ENCODE results near the gene TINAGL1.
A peak's percentile ranks its signal among the peaks of the same experiment; 100 is the strongest.

The TINAGL1 gene

DNA sequence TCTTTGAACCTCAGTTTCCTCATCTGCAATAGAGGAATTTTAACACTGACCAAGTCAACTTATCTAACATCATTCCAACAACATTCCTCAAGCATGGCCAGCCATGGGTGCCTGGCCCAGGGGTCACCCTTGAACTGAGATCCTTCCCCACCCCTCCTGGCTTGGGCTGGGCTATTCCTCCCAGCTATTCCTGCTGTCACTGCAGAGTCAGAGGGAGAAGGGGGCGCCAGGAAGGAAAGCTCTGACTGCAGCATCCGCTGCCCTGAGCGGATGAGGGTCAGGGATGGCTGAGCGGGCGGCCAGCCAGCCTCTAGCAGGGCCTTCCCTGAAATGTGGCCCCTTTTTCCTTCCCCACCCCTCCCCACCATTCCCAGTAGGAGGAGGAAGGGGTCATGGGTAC, 3.1 kb downstream of the TINAGL1 start:
- peaks cover 4% of the 10 kb centered on the region for H3K36me3 ChIP-seq (replicated peaks)
- in situ Hi-C loops (cut with HindIII; ENCODE audit: low pct_ligation_motif_present, low sequenced_read_pairs), result no loop called here
- DNase-seq, result no peak
- H3K27ac ChIP-seq, result peak overlapping the region; percentile 26
- H3K4me3 ChIP-seq (ENCODE audit: low read depth, low read length), result no peak overlapping the region
- TF ChIP-seq, protein P1, sequence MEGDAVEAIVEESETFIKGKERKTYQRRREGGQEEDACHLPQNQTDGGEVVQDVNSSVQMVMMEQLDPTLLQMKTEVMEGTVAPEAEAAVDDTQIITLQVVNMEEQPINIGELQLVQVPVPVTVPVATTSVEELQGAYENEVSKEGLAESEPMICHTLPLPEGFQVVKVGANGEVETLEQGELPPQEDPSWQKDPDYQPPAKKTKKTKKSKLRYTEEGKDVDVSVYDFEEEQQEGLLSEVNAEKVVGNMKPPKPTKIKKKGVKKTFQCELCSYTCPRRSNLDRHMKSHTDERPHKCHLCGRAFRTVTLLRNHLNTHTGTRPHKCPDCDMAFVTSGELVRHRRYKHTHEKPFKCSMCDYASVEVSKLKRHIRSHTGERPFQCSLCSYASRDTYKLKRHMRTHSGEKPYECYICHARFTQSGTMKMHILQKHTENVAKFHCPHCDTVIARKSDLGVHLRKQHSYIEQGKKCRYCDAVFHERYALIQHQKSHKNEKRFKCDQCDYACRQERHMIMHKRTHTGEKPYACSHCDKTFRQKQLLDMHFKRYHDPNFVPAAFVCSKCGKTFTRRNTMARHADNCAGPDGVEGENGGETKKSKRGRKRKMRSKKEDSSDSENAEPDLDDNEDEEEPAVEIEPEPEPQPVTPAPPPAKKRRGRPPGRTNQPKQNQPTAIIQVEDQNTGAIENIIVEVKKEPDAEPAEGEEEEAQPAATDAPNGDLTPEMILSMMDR (IDR thresholded peaks at IDR 0.05; ENCODE audit: low read depth, low read length, missing control alignments), result no peak
- no peaks in the 10 kb centered on the region for H3K27me3 ChIP-seq (replicated peaks)

DNA sequence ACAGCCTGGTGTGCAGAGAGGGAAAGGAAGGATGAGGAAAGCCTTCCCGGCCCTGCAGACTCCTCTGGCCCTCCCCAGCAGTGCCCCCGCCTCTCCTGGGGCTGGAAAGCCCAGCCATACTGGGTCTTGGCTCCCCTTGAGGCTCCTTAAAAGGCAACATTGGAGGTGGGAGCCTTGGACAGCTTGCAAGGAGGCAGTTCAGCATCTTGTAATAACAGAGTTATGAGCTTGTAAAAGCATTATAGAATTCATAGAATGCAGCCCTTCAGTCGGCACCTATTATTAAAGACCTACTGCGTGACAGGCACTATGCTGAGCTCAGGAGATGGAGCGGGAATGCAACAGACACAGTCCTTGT, 4.2 kb downstream of the TINAGL1 start:
- Histone ChIP-seq H3K27me3 (replicated peaks) (no peaks in the 10 kb centered on the region), H3K27ac (no peak overlapping the region), H3K36me3 (replicated peaks) (peaks cover 6% of the 10 kb centered on the region), H3K4me3 (ENCODE audit: low read depth, low read length) (no peak overlapping the region)
- in situ Hi-C loops (cut with HindIII; ENCODE audit: low pct_ligation_motif_present, low sequenced_read_pairs), result no loop called here
- TF ChIP-seq, protein P1 (IDR thresholded peaks at IDR 0.05; ENCODE audit: low read depth, low read length, missing control alignments), result no peak
- no peak for DNase-seq

DNA sequence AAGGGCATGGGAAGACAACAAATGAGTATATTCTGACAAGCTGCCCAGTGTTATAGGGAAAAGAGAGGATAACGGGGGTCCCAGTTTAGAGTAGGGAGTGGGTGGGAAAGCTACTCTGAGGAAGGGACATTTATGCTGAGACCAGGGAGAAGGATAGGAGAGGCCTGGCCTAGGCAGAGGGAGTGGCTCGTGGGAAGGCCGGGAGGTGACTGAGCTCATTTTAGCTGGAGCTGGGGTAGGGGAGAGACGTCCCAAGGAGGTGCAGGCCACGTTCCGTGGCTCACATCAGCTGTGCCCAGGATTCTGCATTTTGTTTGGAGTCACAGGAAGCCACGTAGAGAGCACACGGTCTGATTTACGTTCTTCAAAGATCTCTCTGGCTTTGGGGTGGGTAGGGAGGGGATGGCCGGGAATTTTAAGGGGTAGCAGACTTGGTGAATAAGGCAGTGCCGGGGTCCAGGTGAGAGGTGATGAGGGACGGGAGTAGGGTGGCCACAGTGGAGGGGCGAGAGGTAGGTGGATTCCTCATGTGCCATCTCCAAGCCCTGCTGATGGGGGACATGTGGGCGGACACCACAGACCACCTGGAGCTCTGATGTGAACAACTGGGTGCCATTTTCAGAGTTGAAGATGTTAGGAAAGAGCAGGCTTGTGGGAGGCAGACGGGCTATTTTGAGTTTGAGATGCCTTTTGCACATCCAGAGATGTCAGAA, 4.7 kb downstream of the TINAGL1 start:
- in situ Hi-C loops (cut with HindIII; ENCODE audit: low pct_ligation_motif_present, low sequenced_read_pairs), result no loop called here
- H3K27me3 ChIP-seq (replicated peaks), result no peaks in the 10 kb centered on the region
- H3K36me3 ChIP-seq (replicated peaks), result peaks cover 8% of the 10 kb centered on the region
- no peak overlapping the region for H3K4me3 ChIP-seq (ENCODE audit: low read depth, low read length)
- TF ChIP-seq, protein P1 (IDR thresholded peaks at IDR 0.05; ENCODE audit: low read depth, low read length, missing control alignments), result no peak
- H3K27ac ChIP-seq, result no peak overlapping the region
- no peak for DNase-seq

DNA sequence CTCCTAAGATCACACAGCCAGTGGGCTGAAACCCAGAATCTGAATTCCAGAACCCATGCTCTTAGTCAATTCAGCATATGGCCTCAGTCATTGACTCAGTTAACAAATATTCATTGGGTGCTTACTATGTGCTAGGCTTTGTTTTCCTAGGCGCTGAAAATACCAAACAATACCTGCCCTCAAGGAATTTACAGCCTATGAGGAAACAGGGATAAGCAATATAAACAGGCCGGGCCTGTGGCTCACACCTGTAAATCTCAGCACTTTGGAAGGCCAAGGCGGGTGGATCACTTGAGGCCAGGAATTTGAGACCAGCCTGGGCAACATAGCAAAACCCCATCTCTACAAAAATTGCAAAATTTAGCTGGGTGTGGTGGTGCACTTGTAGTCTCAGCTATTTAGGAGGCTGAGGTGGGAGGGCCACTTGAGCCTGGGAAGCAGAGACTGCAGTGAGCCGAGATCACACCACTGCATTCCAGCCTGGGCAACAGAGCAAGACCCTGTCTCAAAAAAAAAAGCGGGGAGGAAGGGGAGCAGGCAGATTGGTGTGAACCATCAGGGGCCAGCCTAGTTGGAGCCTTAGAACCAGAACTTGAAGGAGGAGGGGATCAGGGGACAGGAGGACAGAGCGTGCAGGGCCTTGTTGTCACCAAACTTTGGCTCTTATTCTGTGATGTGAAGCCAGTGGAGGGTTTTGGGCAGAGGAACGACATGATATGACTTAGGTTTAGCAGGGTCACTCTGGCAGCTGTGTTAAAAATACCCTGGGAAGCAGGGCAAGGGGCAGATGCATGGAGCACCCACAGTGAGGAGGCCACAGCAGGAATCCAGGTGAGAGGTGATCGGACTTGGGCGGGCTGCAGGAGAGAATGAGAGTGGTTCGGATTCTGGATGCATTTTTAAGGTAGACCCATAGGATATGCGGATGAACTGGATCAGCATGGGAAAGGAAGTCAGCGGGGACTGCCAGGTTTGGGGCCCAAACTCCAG, 5.8 kb downstream of the TINAGL1 start:
- Histone ChIP-seq H3K27ac (no peak overlapping the region), H3K27me3 (replicated peaks) (no peaks in the 10 kb centered on the region), H3K36me3 (replicated peaks) (peaks cover 8% of the 10 kb centered on the region), H3K4me3 (ENCODE audit: low read depth, low read length) (no peak overlapping the region)
- TF ChIP-seq, protein P1 (IDR thresholded peaks at IDR 0.05; ENCODE audit: low read depth, low read length, missing control alignments), result no peak
- DNase-seq, result no peak
- in situ Hi-C loops (cut with HindIII; ENCODE audit: low pct_ligation_motif_present, low sequenced_read_pairs), result no loop called here

DNA sequence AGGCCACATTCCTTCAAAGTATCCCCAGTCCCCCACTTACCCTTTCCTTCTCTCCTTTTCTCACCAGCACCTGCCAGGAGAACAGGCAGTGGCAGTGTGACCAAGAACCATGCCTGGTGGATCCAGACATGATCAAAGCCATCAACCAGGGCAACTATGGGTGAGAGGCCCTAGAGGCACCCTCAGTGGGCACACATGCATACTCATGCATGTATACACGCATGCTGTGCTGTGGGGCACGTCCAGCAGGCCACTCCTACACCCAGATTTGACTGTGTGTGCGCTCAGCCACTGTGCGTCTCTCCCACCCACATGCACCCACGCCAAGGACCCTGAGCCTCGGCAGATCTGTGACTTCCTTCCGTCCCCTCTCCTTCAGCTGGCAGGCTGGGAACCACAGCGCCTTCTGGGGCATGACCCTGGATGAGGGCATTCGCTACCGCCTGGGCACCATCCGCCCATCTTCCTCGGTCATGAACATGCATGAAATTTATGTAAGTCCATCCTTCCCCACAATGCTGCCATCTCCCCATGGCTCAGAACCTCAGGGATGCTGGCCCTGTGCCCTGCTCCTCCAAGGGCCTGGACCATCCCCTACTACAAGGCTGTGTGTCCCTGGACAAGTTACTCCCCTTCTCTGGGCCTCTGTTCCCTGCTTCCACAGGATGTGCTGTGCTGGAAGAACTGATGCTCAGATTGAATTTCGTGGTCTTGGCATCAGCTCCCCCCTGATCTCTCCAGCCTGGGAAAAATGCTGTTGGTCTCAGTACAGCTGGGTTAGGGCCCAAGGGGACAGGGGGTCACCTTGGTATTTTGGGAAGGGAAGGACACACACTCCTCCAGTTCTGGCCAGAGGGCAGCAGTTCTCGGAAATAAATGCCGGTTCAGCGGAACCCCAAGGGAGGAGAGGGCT, 7.0 kb downstream of the TINAGL1 start:
- in situ Hi-C loops (cut with HindIII; ENCODE audit: low pct_ligation_motif_present, low sequenced_read_pairs), result no loop called here
- Histone ChIP-seq H3K27ac (no peak overlapping the region), H3K36me3 (replicated peaks) (peaks cover 8% of the 10 kb centered on the region), H3K4me3 (ENCODE audit: low read depth, low read length) (no peak overlapping the region), H3K27me3 (replicated peaks) (no peaks in the 10 kb centered on the region)
- TF ChIP-seq, protein P1 (IDR thresholded peaks at IDR 0.05; ENCODE audit: low read depth, low read length, missing control alignments), result no peak
- DNase-seq, result no peak

Data from brain microvascular endothelial cell (primary cell).